Progenitor cell of endocrine pancreas (in vitro differentiated cells): ENCODE measurements around the gene PARD3. TPM values are rescaled to one million over a fixed set of nuclear protein-coding genes. Genes with fewer than 3 reads are reported as not detected.

Experiments used
- DNase-seq: peaks from one replicate; pipeline ENCODE4 v3.0.0; 2021; ENCODE audit warnings: low spot score; ENCODE audit not compliant: unreplicated experiment
- H3K27ac Mint-ChIP-seq: 2 replicates; pipeline ENCODE4 v1.8.0; 2021; ENCODE audit warnings: mild to moderate bottlenecking, moderate library complexity, mixed read lengths
- H3K27me3 Mint-ChIP-seq: 2 replicates; pipeline ENCODE4 v1.8.0; 2021; ENCODE audit warnings: mixed read lengths
- H3K36me3 Mint-ChIP-seq: 2 replicates; pipeline ENCODE4 v1.8.0; 2022; ENCODE audit warnings: mixed read lengths; ENCODE audit not compliant: insufficient read depth
- H3K4me1 Mint-ChIP-seq: 2 replicates; pipeline ENCODE4 v1.8.0; 2021; ENCODE audit warnings: low read depth, mixed read lengths
- H3K4me3 Mint-ChIP-seq: 2 replicates; pipeline ENCODE4 v1.8.0; 2021; ENCODE audit warnings: low read depth, mild to moderate bottlenecking, moderate library complexity, mixed read lengths
- H3K9me3 Mint-ChIP-seq: 2 replicates; pipeline ENCODE4 v1.8.0; 2021; ENCODE audit warnings: low read depth, mixed read lengths
- CTCF ChIP-seq: fragments of 200-600 bp; sonication (generic); IDR thresholded peaks from one replicate; pipeline ENCODE4 v1.5.0; 2021; ENCODE audit warnings: antibody characterized with exemption, mild to moderate bottlenecking; ENCODE audit not compliant: unreplicated experiment
- total RNA-seq: library from RNA; stranded (reverse); gene quantifications from 2 replicates; pipeline ENCODE4 v1.2.1, GENCODE V29; 2021

Gene PARD3
- total RNA-seq, 1 donor from 2014 or later, result 85.3 TPM

- Mint-ChIP-seq H3K27ac (no peak overlapping the region), H3K27me3 (no peaks in the 10 kb centered on the region), H3K4me1 (peaks cover 3% of the 10 kb centered on the region), H3K36me3 (peaks cover 8% of the 10 kb centered on the region), H3K4me3 (no peak overlapping the region), H3K9me3 (no peaks in the 10 kb centered on the region)
- no peak for TF ChIP-seq CTCF
- DNase-seq, result no peak
Measured at GRCh38 chr10:34467902-34468301, 347.2 kb downstream of the PARD3 start.

DNA sequence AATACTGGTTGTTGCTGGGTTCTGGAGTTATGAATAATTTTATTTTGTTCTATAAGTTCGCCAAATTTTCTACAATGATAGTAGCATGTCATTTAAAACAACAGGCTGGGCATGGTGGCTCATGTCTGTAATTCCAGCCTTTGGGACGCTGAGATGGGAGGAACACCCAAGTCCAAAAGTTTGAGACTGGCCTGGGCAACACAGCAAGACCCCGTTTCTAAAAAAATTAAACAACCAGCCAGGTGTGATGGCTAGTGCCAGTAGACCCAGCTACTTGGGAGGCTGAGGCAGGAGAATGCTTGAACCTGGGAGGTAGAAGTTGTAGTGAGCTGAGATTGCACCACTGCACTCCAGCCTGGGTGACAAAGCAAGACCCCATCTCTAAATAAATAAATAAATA, 347.7 kb downstream of the PARD3 start:
- Mint-ChIP-seq H3K9me3 (no peaks in the 10 kb centered on the region), H3K27ac (no peak overlapping the region), H3K27me3 (no peaks in the 10 kb centered on the region), H3K36me3 (peaks cover 8% of the 10 kb centered on the region), H3K4me3 (no peak overlapping the region), H3K4me1 (peaks cover 3% of the 10 kb centered on the region)
- DNase-seq, result no peak
- TF ChIP-seq CTCF, result no peak

- Mint-ChIP-seq H3K9me3 (no peaks in the 10 kb centered on the region), H3K27ac (no peak overlapping the region), H3K4me1 (peaks cover 3% of the 10 kb centered on the region), H3K36me3 (peaks cover 8% of the 10 kb centered on the region), H3K4me3 (no peak overlapping the region), H3K27me3 (no peaks in the 10 kb centered on the region)
- DNase-seq, result no peak
- no peak for TF ChIP-seq CTCF
Measured at GRCh38 chr10:34465678-34466077, 349.4 kb downstream of the PARD3 start.

DNA sequence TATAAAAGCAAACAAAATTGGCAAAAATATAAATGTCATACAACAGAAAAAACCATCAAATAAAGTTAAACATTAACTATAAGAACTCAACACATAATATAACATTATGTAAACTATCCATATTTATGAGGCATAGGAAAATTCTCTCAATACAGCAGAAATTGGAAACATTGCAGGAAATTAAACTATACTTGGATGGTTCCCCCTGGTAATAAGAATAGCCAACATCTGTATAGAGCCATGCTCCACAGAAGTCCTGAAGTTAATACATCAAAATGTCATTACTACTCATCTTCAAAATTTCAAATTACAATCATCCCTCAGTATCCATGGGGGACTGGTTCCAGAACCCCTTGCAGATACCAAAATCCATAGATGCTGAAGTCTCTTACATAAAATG, 350.5 kb downstream of the PARD3 start:
- H3K27ac Mint-ChIP-seq, result no peak overlapping the region
- H3K4me3 Mint-ChIP-seq, result no peak overlapping the region
- peaks cover 5% of the 10 kb centered on the region for H3K36me3 Mint-ChIP-seq
- no peak for DNase-seq
- no peaks in the 10 kb centered on the region for H3K27me3 Mint-ChIP-seq
- no peaks in the 10 kb centered on the region for H3K9me3 Mint-ChIP-seq
- peaks cover 3% of the 10 kb centered on the region for H3K4me1 Mint-ChIP-seq
- TF ChIP-seq CTCF, result no peak

DNA sequence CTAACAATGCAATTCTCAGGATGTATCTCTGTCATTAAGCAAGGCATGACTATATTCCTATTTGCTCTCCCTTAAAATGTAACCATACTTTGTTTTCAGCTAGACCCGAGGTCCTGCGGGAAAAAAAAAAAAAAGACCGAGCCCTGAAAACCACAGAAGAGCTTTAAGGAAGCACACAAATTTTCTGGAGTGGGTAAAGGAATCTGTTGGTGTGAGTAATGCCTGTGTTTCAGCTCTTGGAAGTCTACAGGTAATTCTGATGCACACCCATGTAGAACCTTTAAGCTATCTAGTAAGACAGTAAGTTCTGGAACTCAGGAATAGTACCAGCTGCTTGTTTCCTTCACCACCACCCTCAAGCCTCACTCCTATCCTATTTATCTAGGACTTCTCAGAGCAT, 351.1 kb downstream of the PARD3 start:
- no peak overlapping the region for H3K27ac Mint-ChIP-seq
- H3K4me3 Mint-ChIP-seq, result no peak overlapping the region
- H3K4me1 Mint-ChIP-seq, result peaks cover 3% of the 10 kb centered on the region
- no peaks in the 10 kb centered on the region for H3K9me3 Mint-ChIP-seq
- peaks cover 5% of the 10 kb centered on the region for H3K36me3 Mint-ChIP-seq
- TF ChIP-seq CTCF, result no peak
- H3K27me3 Mint-ChIP-seq, result no peaks in the 10 kb centered on the region
- no peak for DNase-seq
